ENCODE data around the gene ATXN7. TPM values are rescaled to one million over a fixed set of nuclear protein-coding genes. Genes with fewer than 3 reads are reported as not detected.

ATXN7 gene
- total and polyA plus RNA-seq, 2 of the 13 experiments (the other 11 are each of a cell fraction or from before 2014, with no cell fraction given) = 13.8 to 20.0 TPM

DNA sequence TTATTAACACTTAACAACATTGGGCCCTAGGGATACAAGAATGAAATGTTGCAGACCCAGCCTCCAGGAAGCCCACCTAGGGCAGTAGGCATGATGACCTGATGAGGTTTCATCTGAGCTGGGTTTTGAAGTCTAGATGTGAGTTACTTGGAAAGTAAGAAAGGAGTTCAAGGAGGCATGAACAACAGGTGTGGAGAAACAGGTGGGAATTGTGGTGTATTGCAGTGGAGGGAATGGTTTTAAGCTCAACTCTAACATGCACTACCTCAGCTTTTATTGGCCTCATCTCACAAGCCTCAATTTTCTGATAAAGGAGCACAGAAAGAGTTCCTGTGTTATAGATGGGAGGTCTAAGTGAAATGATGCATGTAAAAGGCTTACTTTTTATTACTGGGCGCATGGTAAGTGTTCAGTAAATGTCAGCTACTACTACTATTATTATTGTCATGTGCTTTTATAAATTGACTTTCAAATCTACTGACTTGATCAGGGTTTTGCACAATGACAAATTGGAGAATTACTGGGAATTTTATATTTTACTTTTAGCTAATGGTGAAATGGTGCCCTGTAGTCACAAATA, 29.2 kb downstream of the ATXN7 start:
- Histone ChIP-seq H3K36me3 (replicated peaks in 1 of 2; ENCODE audit: control insufficient read depth in 1 of 2, insufficient read depth in 2 of 2, low read length in 2 of 2) (no peaks in the 10 kb centered on the region), H3K27me3 (ENCODE audit: control insufficient read depth in 1 of 2, insufficient read depth in 2 of 2, low read length in 2 of 2) (no peaks in the 10 kb centered on the region), H2AFZ (ENCODE audit: low read length) (no peak overlapping the region), H3K4me3 (replicated peaks in 1 of 3; ENCODE audit: insufficient read depth in 1 of 3, low read depth in 2 of 3, low read length in 3 of 3) (no peak overlapping the region), H4K20me1 (ENCODE audit: insufficient read depth, low read length) (no peaks in the 10 kb centered on the region; the same call in 1 of the 2 replicates), H3K4me1 (ENCODE audit: insufficient read depth, low read length) (peaks cover 14% of the 10 kb centered on the region), H3K27ac (ENCODE audit: extremely low read length, insufficient read depth, low read length) (no peak overlapping the region), H3K79me2 (ENCODE audit: insufficient read depth, low read length) (peaks cover 2% of the 10 kb centered on the region), H3K4me2 (ENCODE audit: low read depth, low read length) (no peak overlapping the region), H3K9ac (ENCODE audit: insufficient read depth, low read depth, low read length) (no peak overlapping the region), H3K9me3 (ENCODE audit: low read length) (no peaks in the 10 kb centered on the region)
- CTCF ChIA-PET (ENCODE audit: low intra/inter-chr PET ratio, low total read pairs) = no interaction called here
- in situ Hi-C loops (cut with HindIII; ENCODE audit: extremely low pct_ligation_motif_present, low pct_unique_long_range_greater_than_20kb) (no loop called here), intact Hi-C loops (cut with micrococcal nuclease; ENCODE audit: unreplicated experiment) (no loop called here)
- POLR2A ChIA-PET = no interaction called here
- DNase-seq (ENCODE audit: low spot score) (no peak), ATAC-seq (no peak), FAIRE-seq (no peak)
- BruUV-seq (replicated peaks) = no TSS peak
- TF ChIP-seq ZNF484 (CRISPR knock-in tag; IDR thresholded peaks at IDR 0.05; ENCODE audit: borderline replicate concordance, low read depth) = no peak
- no peak for TF ChIP-seq KLF12 (CRISPR knock-in tag; IDR thresholded peaks at IDR 0.05; ENCODE audit: borderline replicate concordance)
- WGBS (ENCODE audit: low lambda C conversion rate) = 100% methylated on average over 1 of the region's 1 CpG

DNA sequence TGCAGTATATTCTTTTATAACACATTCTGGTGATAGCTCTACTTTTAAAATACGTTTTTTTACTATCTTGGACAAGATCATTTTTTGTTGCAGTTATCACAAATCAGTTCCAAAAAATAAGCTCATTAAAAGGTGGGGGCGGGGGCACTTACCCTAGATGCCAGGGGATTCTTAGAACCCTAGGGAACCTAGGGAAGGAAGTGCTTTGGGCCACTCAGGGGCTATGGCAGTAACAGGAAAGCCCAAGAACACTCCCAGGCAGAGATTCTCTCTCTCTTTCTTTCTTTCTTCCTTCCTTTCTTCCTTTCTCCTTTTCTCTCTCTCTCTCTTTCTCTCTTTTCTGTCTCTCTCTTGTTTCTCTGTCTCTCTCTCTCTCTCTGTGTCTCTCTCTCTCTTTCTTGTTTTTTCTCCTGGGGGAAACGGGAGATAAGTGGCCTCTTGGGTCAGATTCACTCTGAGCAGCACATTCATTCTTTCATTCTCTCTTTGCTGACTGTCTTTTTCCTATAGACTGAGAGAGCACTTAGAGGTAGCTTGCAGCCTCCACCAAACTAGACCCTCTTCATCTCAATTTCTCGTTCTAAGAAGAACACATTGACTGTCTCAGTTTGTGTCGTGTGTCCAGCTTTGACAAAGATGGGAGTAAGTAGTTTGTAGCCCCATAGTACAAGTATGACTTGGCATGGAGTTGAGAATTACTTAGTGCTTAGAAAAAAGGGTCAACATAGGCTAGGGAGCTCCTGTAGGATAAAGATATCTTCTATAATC, 31.9 kb downstream of the ATXN7 start:
- WGBS (ENCODE audit: low lambda C conversion rate) = 96% methylated on average over 5 of the region's 5 CpGs
- no peak for TF ChIP-seq ZEB1 (IDR thresholded peaks at IDR 0.05; ENCODE audit: insufficient replicate concordance, low read depth)
- TF ChIP-seq, protein P1, sequence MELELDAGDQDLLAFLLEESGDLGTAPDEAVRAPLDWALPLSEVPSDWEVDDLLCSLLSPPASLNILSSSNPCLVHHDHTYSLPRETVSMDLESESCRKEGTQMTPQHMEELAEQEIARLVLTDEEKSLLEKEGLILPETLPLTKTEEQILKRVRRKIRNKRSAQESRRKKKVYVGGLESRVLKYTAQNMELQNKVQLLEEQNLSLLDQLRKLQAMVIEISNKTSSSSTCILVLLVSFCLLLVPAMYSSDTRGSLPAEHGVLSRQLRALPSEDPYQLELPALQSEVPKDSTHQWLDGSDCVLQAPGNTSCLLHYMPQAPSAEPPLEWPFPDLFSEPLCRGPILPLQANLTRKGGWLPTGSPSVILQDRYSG (CRISPR knock-in tag; IDR thresholded peaks at IDR 0.05) = no peak
- no peak for TF ChIP-seq HHEX (CRISPR knock-in tag; IDR thresholded peaks at IDR 0.05)
- TF ChIP-seq RBM22 (optimal IDR thresholded peaks at IDR 0.05; ENCODE audit: low read length) = no peak
- no peak for TF ChIP-seq SP140L (CRISPR knock-in tag; IDR thresholded peaks at IDR 0.05; ENCODE audit: borderline replicate concordance)
- no peak for TF ChIP-seq ZFAT (CRISPR knock-in tag; conservative IDR thresholded peaks at IDR 0.05)
- no peaks in the 10 kb centered on the region for H3K9me3 ChIP-seq (ENCODE audit: low read length)
- no peak overlapping the region for H2AFZ ChIP-seq (ENCODE audit: low read length)
- no peak overlapping the region for H3K4me3 ChIP-seq (replicated peaks in 1 of 3; ENCODE audit: insufficient read depth in 1 of 3, low read depth in 2 of 3, low read length in 3 of 3)
- DNase-seq (ENCODE audit: low spot score) = no peak
- ATAC-seq = no peak
- H3K27me3 ChIP-seq (ENCODE audit: control insufficient read depth in 1 of 2, insufficient read depth in 2 of 2, low read length in 2 of 2) = no peaks in the 10 kb centered on the region
- no TSS peak for BruUV-seq (replicated peaks)
- ChIA-PET POLR2A (interaction anchor here (1.2 kb wide), 1 partner anchor 16 kb away, joined by 3 read pairs; the partner anchor contains the start of gene SCAANT1), CTCF (ENCODE audit: low intra/inter-chr PET ratio, low total read pairs) (no interaction called here)
- no peaks in the 10 kb centered on the region; the same call in 1 of the 2 replicates for H4K20me1 ChIP-seq (ENCODE audit: insufficient read depth, low read length)
- no peak overlapping the region for H3K27ac ChIP-seq (ENCODE audit: extremely low read length, insufficient read depth, low read length)
- peaks cover 14% of the 10 kb centered on the region for H3K4me1 ChIP-seq (ENCODE audit: insufficient read depth, low read length)
- in situ Hi-C loops (cut with HindIII; ENCODE audit: extremely low pct_ligation_motif_present, low pct_unique_long_range_greater_than_20kb) = no loop called here
- no peak for FAIRE-seq
- H3K36me3 ChIP-seq (replicated peaks in 1 of 2; ENCODE audit: control insufficient read depth in 1 of 2, insufficient read depth in 2 of 2, low read length in 2 of 2) = peaks cover 0 to 9% of the 10 kb centered on the region in 2 experiments; a peak in 2 of 5 replicates
- intact Hi-C loops (cut with micrococcal nuclease; ENCODE audit: unreplicated experiment) = no loop called here
- no peak overlapping the region for H3K4me2 ChIP-seq (ENCODE audit: low read depth, low read length)
- H3K9ac ChIP-seq (ENCODE audit: insufficient read depth, low read depth, low read length) = no peak overlapping the region
- H3K79me2 ChIP-seq (ENCODE audit: insufficient read depth, low read length) = no peaks in the 10 kb centered on the region

All from HepG2 (cell line).